Upper lobe of right lung (tissue), 1 donor: ENCODE data around the gene HCFC1R1. TPM values are rescaled to one million over a fixed set of nuclear protein-coding genes. Genes with fewer than 3 reads are reported as not detected.

ENCODE experiments used
- ATAC-seq: fragments of 200-7000 bp; cut with Tn5 transposase; one replicate; pipeline ENCODE4 v1.9.1; 2020; ENCODE audit warnings: mild to moderate bottlenecking, moderate library complexity
- DNase-seq: peaks from one replicate; pipeline ENCODE4 v3.0.0-alpha.2; 2020
- H3K27ac ChIP-seq: fragments of 200-600 bp; one replicate; pipeline ENCODE4 v1.8.0; 2022
- H3K27me3 ChIP-seq: fragments of 200-600 bp; one replicate; pipeline ENCODE4 v1.8.0; 2022; ENCODE audit warnings: mild to moderate bottlenecking
- H3K36me3 ChIP-seq: fragments of 200-600 bp; one replicate; pipeline ENCODE4 v1.8.0; 2022
- H3K4me1 ChIP-seq: fragments of 200-600 bp; one replicate; pipeline ENCODE4 v1.8.0; 2022
- H3K4me3 ChIP-seq: fragments of 200-600 bp; one replicate; pipeline ENCODE4 v1.8.0; 2022; ENCODE audit warnings: mild to moderate bottlenecking
- H3K9me3 ChIP-seq: fragments of 200-600 bp; one replicate; pipeline ENCODE4 v1.8.0; 2022
- intact Hi-C: fragments of 100-400 bp; cut with DNase I; formaldehyde crosslinking; loops from one replicate; pipeline ENCODE4 v1.11.0; 2022
- total RNA-seq: library from RNA; stranded (reverse); fragmentation: NEBNext Ultra II Directional; extraction: Animal tissue kit (Norgen Biotek cat#: 25700); gene quantifications from one replicate; pipeline ENCODE4 v1.2.1, GENCODE V29; 2021
- TF ChIP-seq, protein P1 (sequence below): fragments of 200-600 bp; IDR thresholded peaks from one replicate; pipeline ENCODE4 v1.8.0; 2022; ENCODE audit warnings: antibody characterized with exemption
- donor health status: DM: no; HTN: yes; CAD: no; lungs with severe emphysema.

HCFC1R1 gene
- total RNA-seq, 1 donor from 2014 or later, result 55.7 TPM

DNA sequence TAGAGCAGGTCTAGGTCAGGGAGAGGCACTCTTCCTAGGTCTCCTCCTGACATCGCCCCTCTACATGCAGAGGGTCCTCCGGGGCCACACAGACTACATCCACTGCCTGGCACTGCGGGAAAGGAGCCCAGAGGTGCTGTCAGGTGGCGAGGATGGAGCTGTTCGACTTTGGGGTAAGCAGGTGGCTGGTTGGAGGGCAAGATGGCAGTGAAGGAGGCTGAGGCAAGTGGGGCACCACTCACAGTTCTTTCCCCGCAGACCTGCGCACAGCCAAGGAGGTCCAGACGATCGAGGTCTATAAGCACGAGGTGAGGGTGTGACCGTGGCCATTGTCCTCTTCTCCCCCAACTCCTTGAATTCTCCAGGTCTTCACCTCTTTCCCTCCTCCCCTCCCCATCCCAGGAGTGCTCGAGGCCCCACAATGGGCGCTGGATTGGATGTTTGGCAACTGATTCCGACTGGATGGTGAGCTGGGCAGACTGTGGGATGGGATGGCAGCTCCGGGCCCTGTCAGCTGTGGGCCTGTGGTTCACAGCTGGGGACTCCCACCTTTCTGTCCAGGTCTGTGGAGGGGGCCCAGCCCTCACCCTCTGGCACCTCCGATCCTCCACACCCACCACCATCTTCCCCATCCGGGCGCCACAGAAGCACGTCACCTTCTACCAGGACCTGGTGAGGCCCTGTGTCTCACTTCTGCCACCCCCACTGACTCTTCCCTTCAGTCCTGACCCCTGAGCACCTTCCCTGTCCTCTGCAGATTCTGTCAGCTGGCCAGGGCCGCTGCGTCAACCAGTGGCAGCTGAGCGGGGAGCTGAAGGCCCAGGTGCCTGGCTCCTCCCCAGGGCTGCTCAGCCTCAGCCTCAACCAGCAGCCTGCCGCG is 3.1 kb upstream of the HCFC1R1 start:
- Histone ChIP-seq H3K27me3 (peaks cover 24% of the 10 kb centered on the region), H3K4me3 (no peak overlapping the region), H3K36me3 (peaks cover 14% of the 10 kb centered on the region), H3K27ac (no peak overlapping the region), H3K4me1 (peaks cover 33% of the 10 kb centered on the region), H3K9me3 (no peaks in the 10 kb centered on the region)
- TF ChIP-seq, protein P1, sequence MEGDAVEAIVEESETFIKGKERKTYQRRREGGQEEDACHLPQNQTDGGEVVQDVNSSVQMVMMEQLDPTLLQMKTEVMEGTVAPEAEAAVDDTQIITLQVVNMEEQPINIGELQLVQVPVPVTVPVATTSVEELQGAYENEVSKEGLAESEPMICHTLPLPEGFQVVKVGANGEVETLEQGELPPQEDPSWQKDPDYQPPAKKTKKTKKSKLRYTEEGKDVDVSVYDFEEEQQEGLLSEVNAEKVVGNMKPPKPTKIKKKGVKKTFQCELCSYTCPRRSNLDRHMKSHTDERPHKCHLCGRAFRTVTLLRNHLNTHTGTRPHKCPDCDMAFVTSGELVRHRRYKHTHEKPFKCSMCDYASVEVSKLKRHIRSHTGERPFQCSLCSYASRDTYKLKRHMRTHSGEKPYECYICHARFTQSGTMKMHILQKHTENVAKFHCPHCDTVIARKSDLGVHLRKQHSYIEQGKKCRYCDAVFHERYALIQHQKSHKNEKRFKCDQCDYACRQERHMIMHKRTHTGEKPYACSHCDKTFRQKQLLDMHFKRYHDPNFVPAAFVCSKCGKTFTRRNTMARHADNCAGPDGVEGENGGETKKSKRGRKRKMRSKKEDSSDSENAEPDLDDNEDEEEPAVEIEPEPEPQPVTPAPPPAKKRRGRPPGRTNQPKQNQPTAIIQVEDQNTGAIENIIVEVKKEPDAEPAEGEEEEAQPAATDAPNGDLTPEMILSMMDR, result no peak
- DNase-seq, result no peak
- no peak for ATAC-seq
- intact Hi-C loops, result no loop called here

DNA sequence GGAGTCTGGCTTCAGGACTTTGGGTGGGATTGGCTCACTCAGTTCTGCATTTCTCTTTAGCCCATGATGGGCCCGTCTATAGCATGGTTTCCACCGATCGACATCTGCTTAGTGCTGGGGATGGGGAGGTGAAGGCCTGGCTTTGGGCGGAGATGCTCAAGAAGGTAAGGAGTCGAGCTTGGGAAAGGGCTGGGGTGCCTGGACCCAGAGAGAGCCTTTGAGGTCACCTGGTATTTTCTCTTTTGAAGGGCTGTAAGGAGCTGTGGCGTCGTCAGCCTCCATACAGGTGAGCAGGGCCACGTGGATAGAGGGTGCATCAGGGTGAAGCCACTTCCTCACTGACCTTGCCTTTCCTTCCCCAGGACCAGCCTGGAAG is 2.2 kb upstream of the HCFC1R1 start:
- Histone ChIP-seq H3K4me1 (peaks cover 41% of the 10 kb centered on the region), H3K27me3 (peaks cover 23% of the 10 kb centered on the region), H3K9me3 (no peaks in the 10 kb centered on the region), H3K36me3 (peaks cover 14% of the 10 kb centered on the region), H3K4me3 (no peak overlapping the region), H3K27ac (no peak overlapping the region)
- ATAC-seq (no peak), DNase-seq (no peak)
- TF ChIP-seq, protein P1, result no peak
- intact Hi-C loops, result no loop called here

DNA sequence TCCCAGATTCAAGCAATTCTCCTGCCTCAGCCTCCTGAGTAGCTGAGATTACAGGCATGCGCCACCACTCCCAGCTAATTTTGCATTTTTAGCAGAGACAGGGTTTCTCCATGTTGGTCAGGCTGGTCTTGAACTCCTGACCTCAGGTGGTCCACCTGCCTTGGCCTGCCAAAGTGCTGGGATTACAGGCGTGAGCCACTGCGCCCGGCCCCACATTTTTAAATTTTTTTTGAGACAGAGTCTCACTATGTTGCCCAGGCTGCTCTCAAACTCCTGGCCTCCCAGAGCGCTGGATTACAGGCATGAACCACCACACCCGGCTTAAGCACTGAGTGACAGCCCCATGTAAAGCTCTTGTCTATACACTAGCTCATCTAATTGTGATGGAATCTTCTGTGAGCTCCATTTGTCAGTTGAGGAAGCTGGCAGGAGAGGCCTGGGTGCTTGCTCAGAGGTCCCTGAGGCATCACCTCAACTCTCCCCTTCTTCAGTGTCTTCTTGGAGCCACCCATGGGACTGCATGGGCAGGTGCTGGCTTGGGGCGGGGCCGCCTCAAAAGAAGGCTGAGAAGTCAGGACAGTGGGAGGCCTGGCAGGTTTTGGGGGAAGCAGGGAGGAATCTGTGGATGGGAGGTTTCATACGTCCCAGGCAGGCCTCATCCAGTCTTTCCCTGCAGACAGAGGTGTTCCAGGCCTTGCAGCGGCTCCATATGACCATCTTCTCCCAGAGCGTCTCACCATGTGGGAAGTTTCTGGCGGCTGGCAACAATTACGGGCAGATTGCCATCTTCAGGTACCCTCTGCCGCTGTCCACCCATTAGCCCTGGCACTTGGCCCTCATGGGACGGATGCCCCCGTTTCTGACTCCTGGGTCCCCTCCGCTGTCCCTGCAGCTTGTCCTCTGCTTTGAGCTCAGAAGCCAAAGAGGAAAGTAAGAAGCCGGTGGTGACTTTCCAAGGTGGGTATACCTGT is 1.6 kb upstream of the HCFC1R1 start:
- peaks cover 16% of the 10 kb centered on the region for H3K27me3 ChIP-seq
- ATAC-seq (no peak), DNase-seq (no peak)
- no peaks in the 10 kb centered on the region for H3K9me3 ChIP-seq
- peaks cover 41% of the 10 kb centered on the region for H3K4me1 ChIP-seq
- intact Hi-C loops, result no loop called here
- H3K27ac ChIP-seq, result no peak overlapping the region
- H3K4me3 ChIP-seq, result no peak overlapping the region
- peaks cover 14% of the 10 kb centered on the region for H3K36me3 ChIP-seq
- TF ChIP-seq, protein P1, result no peak

DNA sequence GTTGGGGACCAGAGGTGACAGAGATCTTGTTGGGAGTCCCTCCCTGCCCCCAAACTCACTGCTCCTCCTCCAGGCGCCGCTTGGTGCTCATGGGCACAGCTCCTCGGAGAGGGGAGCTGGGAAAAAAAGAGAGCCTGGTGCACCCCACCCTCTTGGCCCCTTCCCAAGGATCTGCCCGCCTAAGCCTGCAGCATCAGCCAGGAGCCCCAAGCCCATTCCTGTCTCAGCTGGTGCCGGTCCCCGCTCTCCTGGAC is 400 bp downstream of the HCFC1R1 start:
- Histone ChIP-seq H3K27me3 (peaks cover 2% of the 10 kb centered on the region), H3K36me3 (peaks cover 14% of the 10 kb centered on the region), H3K4me1 (peaks cover 44% of the 10 kb centered on the region), H3K9me3 (no peaks in the 10 kb centered on the region), H3K4me3 (peak overlapping the region; percentile 68), H3K27ac (peak overlapping the region; percentile 91)
- intact Hi-C loops, result no loop called here
- TF ChIP-seq, protein P1, result no peak
- DNase-seq (no peak), ATAC-seq (no peak)

DNA sequence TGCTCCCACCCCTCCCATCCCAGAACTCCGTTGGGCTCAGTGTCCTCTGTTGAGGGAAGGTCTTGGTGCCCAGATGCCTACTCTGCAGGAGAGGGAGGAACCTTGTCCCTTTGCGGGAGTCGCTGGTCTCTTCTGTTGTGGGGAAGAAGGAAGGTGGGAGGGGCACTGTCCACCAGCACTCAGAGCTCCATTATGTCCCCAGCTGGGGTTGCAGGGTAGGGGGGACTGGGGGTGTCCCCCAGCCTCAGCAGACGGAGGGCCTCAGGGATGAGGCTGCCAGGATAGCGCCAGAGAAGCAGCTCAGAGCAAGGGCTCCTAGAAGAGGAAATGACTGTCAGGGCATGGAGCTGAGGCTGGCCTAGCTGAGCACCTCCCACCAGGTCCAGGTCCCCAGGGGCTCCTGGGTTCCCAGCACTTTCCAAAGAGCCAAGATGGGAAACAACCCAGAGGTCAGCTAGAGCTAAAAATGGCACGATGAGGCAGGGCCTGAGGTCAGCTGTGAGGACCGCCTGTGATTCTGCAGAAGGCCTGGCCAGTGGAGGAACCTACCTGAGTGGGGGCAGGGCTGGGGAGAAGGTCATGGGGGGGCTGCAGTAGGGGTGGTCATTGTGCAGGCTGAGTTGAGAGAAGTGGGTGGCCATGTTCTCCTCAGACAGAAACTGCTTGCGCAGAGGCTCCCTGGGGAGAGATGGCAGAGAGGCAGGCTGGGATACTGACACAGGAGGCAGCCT is 893 bp downstream of the HCFC1R1 start:
- no peak for ATAC-seq
- H3K4me1 ChIP-seq, result peaks cover 49% of the 10 kb centered on the region

More for the DNA sequence above, 893 bp downstream of the HCFC1R1 start:
- Histone ChIP-seq H3K4me3 (peak overlapping the region; percentile 68), H3K27me3 (peaks cover 7% of the 10 kb centered on the region), H3K36me3 (peaks cover 14% of the 10 kb centered on the region), H3K9me3 (no peaks in the 10 kb centered on the region), H3K27ac (peak overlapping the region; percentile 91)
- TF ChIP-seq, protein P1, result no peak
- intact Hi-C loops, result no loop called here
- no peak for DNase-seq
